HL-60/S4 treated with retinoic acid at 250 ng/mL for 4 days and 3 days (cell line): Measurements from ENCODE around the gene MYLK.
"Not testable (repeated sequence)": the region's sequence is repeated elsewhere in the genome, so short reads cannot be mapped to it uniquely, and the experiment has no call there.

Experiments
- in situ Hi-C: fragments of 300-500 bp; cut with MboI; formaldehyde crosslinking; loops from 2 replicates; pipeline ENCODE4 v1.7.0; 2022; ENCODE audit warnings: low sequenced_read_pairs

MYLK gene

GRCh38 chr3:123753286-123753685 lies 130.8 kb downstream of the MYLK start:
- in situ Hi-C loops, result no loop called here

GRCh38 chr3:123752228-123752627 lies 131.9 kb downstream of the MYLK start:
- in situ Hi-C loops, result no loop called here

GRCh38 chr3:123751433-123751832 lies 132.7 kb downstream of the MYLK start:
- in situ Hi-C loops, result no loop called here

GRCh38 chr3:123750659-123751420 lies 133.3 kb downstream of the MYLK start:
- in situ Hi-C loops, result no loop called here

- in situ Hi-C loops, result no loop called here
Measured at GRCh38 chr3:123750209-123750608, 133.9 kb downstream of the MYLK start.

- in situ Hi-C loops, result no loop called here
Measured at GRCh38 chr3:123749711-123750110, 134.4 kb downstream of the MYLK start.

GRCh38 chr3:123745184-123745855 lies 138.8 kb downstream of the MYLK start:
- in situ Hi-C loops, result no loop called here

- in situ Hi-C loops, result no loop called here
Measured at GRCh38 chr3:123744064-123744463, 140.1 kb downstream of the MYLK start.

GRCh38 chr3:123743121-123743520 lies 141.0 kb downstream of the MYLK start:
- in situ Hi-C loops, result no loop called here

GRCh38 chr3:123741041-123741511 lies 143.1 kb downstream of the MYLK start:
- in situ Hi-C loops, result no loop called here

- in situ Hi-C loops, result no loop called here
Measured at GRCh38 chr3:123740391-123740822, 143.7 kb downstream of the MYLK start.

- in situ Hi-C loops, result no loop called here
Measured at GRCh38 chr3:123739754-123740153, 144.4 kb downstream of the MYLK start.

GRCh38 chr3:123739106-123739505 lies 145.0 kb downstream of the MYLK start:
- in situ Hi-C loops, result no loop called here

GRCh38 chr3:123738522-123738921 lies 145.6 kb downstream of the MYLK start:
- in situ Hi-C loops, result not testable (repeated sequence)

GRCh38 chr3:123737168-123737567 lies 147.0 kb downstream of the MYLK start:
- in situ Hi-C loops, result no loop called here

- in situ Hi-C loops, result no loop called here
Measured at GRCh38 chr3:123735456-123735855, 148.7 kb downstream of the MYLK start.

GRCh38 chr3:123734527-123734902 lies 149.6 kb downstream of the MYLK start:
- in situ Hi-C loops, result no loop called here

- in situ Hi-C loops, result no loop called here
Measured at GRCh38 chr3:123733805-123734526, 150.2 kb downstream of the MYLK start.

- in situ Hi-C loops, result no loop called here
Measured at GRCh38 chr3:123733341-123733740, 150.8 kb downstream of the MYLK start.

GRCh38 chr3:123732447-123732846 lies 151.7 kb downstream of the MYLK start:
- in situ Hi-C loops, result no loop called here

- in situ Hi-C loops, result no loop called here
Measured at GRCh38 chr3:123730829-123731228, 153.3 kb downstream of the MYLK start.

- in situ Hi-C loops, result no loop called here
Measured at GRCh38 chr3:123728991-123729390, 155.1 kb downstream of the MYLK start.
